ENCODE data around the gene BCL3.

Gene BCL3

GRCh38 chr19:44800461-44800860, 52.0 kb downstream of the BCL3 start:
- TF ChIP-seq CTCF (IDR thresholded peaks at IDR 0.05) = peak; percentile 66

- no peak for TF ChIP-seq CTCF (IDR thresholded peaks at IDR 0.05)
Measured at GRCh38 chr19:44803442-44804428, 55.2 kb downstream of the BCL3 start.

- TF ChIP-seq CTCF (IDR thresholded peaks at IDR 0.05) = no peak
Measured at GRCh38 chr19:44806291-44806690, 57.8 kb downstream of the BCL3 start.

GRCh38 chr19:44807162-44807561, 58.7 kb downstream of the BCL3 start:
- no peak for TF ChIP-seq CTCF (IDR thresholded peaks at IDR 0.05)

GRCh38 chr19:44807652-44808462, 59.3 kb downstream of the BCL3 start:
- TF ChIP-seq CTCF (IDR thresholded peaks at IDR 0.05) = peak; percentile 44; the same call in 1 of the 2 replicates

- no peak for TF ChIP-seq CTCF (IDR thresholded peaks at IDR 0.05)
Measured at GRCh38 chr19:44808463-44809371, 60.2 kb downstream of the BCL3 start, which contains the start of gene BCAM. Gene BCAM (plus strand): TSS chr19:44809103. CDS start chr19:44809125, 22 bp downstream.

All from LNCAP (cell line).